Measurements from ENCODE around the gene UBE4A. TPM values are rescaled to one million over a fixed set of nuclear protein-coding genes. Genes with fewer than 3 reads are reported as not detected.

Gene UBE4A
- total and polyA plus RNA-seq, 9 of the 15 experiments (the other 6 are each of a cell fraction or from before 2014, with no cell fraction given): 13.5 to 45.2 (median 26.8) TPM

GRCh38 chr11:118442908-118443589 lies 83.6 kb downstream of the UBE4A start:
- Histone ChIP-seq H3K79me2 (ENCODE audit: control insufficient read depth, insufficient read depth, low read length) (peaks cover 100% of the 10 kb centered on the region), H3K27ac (ENCODE audit: extremely low read depth, low read depth, low read length) (no peak overlapping the region), H3K4me1 (replicated peaks in 1 of 2; ENCODE audit: control insufficient read depth in 2 of 2, insufficient read depth in 2 of 2, low read length in 2 of 2) (peaks cover 9 to 30% of the 10 kb centered on the region in 2 experiments; a peak in 4 of 5 replicates), H3K4me3 (no peak overlapping the region), H3K27me3 (ENCODE audit: control insufficient read depth in 2 of 2, insufficient read depth in 2 of 2, low read length in 2 of 2) (no peaks in the 10 kb centered on the region), H4K20me1 (replicated peaks; ENCODE audit: control insufficient read depth, insufficient read depth, low read length) (peaks cover 56% of the 10 kb centered on the region), H3K9me1 (ENCODE audit: control insufficient read depth, insufficient read depth, low read length) (peaks cover 5% of the 10 kb centered on the region), H3K9ac (ENCODE audit: insufficient read depth in 1 of 2, low read depth in 2 of 2, low read length in 2 of 2) (no peak overlapping the region), H3K36me3 (ENCODE audit: control insufficient read depth, insufficient read depth, low read length) (peaks cover 85% of the 10 kb centered on the region), H3K4me2 (ENCODE audit: insufficient read depth, low read length) (no peak overlapping the region), H2AFZ (ENCODE audit: low read depth, low read length) (no peak overlapping the region), H3K9me3 (replicated peaks; ENCODE audit: control insufficient read depth, insufficient read depth, low read depth, low read length) (no peaks in the 10 kb centered on the region)
- no peak for ATAC-seq
- intact Hi-C loops (cut with micrococcal nuclease) (no loop called here), in situ Hi-C loops (cut with MboI) (no loop called here)
- DNase-seq (ENCODE audit: extremely low read depth in 1 of 4, low spot score in 3 of 4): no peak
- FAIRE-seq: no peak
- no TSS peak for BruUV-seq (replicated peaks)
- CTCF ChIA-PET (ENCODE audit: low intra/inter-chr PET ratio): no interaction called here
- POLR2A ChIA-PET: interaction anchor here (0.6 to 1.6 kb wide), 3 partner anchors 9 to 50 kb away, joined by 3 read pairs; no protein-coding TSS in a partner anchor
- WGBS (ENCODE audit: insufficient coverage, low coverage, missing lambda C conversion rate): 87% methylated on average over 4 of the region's 4 CpGs
- TF ChIP-seq HMGXB4 (CRISPR knock-in tag; IDR thresholded peaks at IDR 0.05) (no peak), CREM (IDR thresholded peaks at IDR 0.05; ENCODE audit: low read depth) (no peak), ZNF263 (CRISPR knock-in tag; IDR thresholded peaks at IDR 0.05; ENCODE audit: borderline replicate concordance) (no peak), ZBTB43 (CRISPR knock-in tag; IDR thresholded peaks at IDR 0.05) (no peak), ARID2 (IDR thresholded peaks at IDR 0.05) (no peak), CHD4 (IDR thresholded peaks at IDR 0.05; ENCODE audit: insufficient read depth, insufficient replicate concordance, low read depth, low read length, poor library complexity, severe bottlenecking) (no peak), ZNF165 (CRISPR knock-in tag; IDR thresholded peaks at IDR 0.05; ENCODE audit: borderline replicate concordance) (no peak), FOXJ3 (CRISPR knock-in tag; IDR thresholded peaks at IDR 0.05) (no peak), SAP30 (IDR thresholded peaks at IDR 0.05; ENCODE audit: borderline replicate concordance, insufficient read depth, low read depth, low read length, poor library complexity, severe bottlenecking) (no peak), SNAPC5 (CRISPR knock-in tag; IDR thresholded peaks at IDR 0.05) (no peak)

Measured in K562 (cell line).